ENCODE results near the gene ZNF91. TPM values are rescaled to one million over a fixed set of nuclear protein-coding genes. Genes with fewer than 3 reads are reported as not detected.

The ZNF91 gene
- total RNA-seq, 1 experiment from 2014 or later, result 43.5 TPM

DNA sequence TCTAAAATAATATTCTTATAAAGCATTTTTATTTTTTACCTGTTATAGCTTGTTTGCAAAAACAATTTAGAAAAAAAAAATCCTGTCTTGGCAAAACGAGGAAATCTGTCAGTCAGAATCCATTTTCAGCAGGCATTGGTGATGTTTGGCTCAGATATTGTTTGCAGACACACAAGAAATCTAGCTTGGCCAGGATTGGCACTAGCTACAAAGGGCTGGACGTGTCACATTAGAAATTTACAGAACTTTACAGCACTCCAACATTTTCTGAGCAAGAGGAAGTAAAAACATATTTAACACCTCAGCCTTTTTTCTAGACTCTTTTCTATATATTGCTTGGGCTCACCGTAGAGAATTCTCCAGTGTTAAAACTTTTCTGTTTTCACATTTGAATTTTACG is 9.9 kb downstream of the ZNF91 start:
- H3K27ac Mint-ChIP-seq, result no peak overlapping the region
- H3K4me3 Mint-ChIP-seq, result no peak overlapping the region

More for the DNA sequence above, 9.9 kb downstream of the ZNF91 start:
- Histone ChIP-seq H3K14ac (ENCODE audit: insufficient read depth, low read length) (no peak overlapping the region), H2BK20ac (ENCODE audit: low read depth, low read length, poor library complexity, severe bottlenecking) (no peak overlapping the region), H3K27ac (ENCODE audit: insufficient read length, low read depth, low read length) (no peak overlapping the region), H3K79me2 (ENCODE audit: insufficient read depth, low read length) (peaks cover 16% of the 10 kb centered on the region; the same call in 1 of the 2 replicates), H2AFZ (ENCODE audit: low read length) (no peak overlapping the region), H3K23ac (ENCODE audit: insufficient read length, low read depth, low read length) (no peak overlapping the region), H3K4me1 (ENCODE audit: insufficient read depth, low read length) (no peaks in the 10 kb centered on the region), H3K27me3 (ENCODE audit: insufficient read depth, low read length) (no peaks in the 10 kb centered on the region), H4K5ac (ENCODE audit: insufficient read length, low read depth, low read length) (no peak overlapping the region), H3K4ac (ENCODE audit: low read depth, low read length) (no peak overlapping the region), H4K20me1 (ENCODE audit: control insufficient read depth, insufficient read depth, insufficient read length) (no peaks in the 10 kb centered on the region), H3K4me2 (ENCODE audit: insufficient read depth, insufficient read length, low read length) (no peak overlapping the region), H3K18ac (ENCODE audit: insufficient read length, low read depth, low read length) (no peak overlapping the region), H3T11ph (ENCODE audit: low read length) (no peak overlapping the region), H3K9me3 (ENCODE audit: control insufficient read depth, low read depth, low read length) (no peaks in the 10 kb centered on the region), H3K56ac (ENCODE audit: insufficient read length, low read depth, low read length) (no peak overlapping the region), H2AK5ac (ENCODE audit: insufficient read length, low read length) (no peak overlapping the region), H2BK120ac (ENCODE audit: low read depth, low read length, poor library complexity, severe bottlenecking) (no peak overlapping the region), H2BK5ac (ENCODE audit: insufficient read length, low read length) (no peak overlapping the region), H4K8ac (replicated peaks; ENCODE audit: insufficient read length, low read depth, low read length) (no peak overlapping the region), H3K9ac (ENCODE audit: extremely low read depth, insufficient read length, low read length) (no peak overlapping the region), H2BK15ac (ENCODE audit: low read depth, low read length) (no peak overlapping the region), H3K79me1 (ENCODE audit: insufficient read depth, low read depth, low read length, poor library complexity, severe bottlenecking) (peaks cover 16% of the 10 kb centered on the region), H4K91ac (ENCODE audit: insufficient read length, low read depth, low read length) (no peak overlapping the region), H3K23me2 (ENCODE audit: insufficient read length, low read depth, low read length, poor library complexity, severe bottlenecking) (no peaks in the 10 kb centered on the region), H2BK12ac (ENCODE audit: insufficient read length, low read depth, low read length) (no peak overlapping the region)
- H3K9me3 Mint-ChIP-seq, result peaks cover 7 to 73% of the 10 kb centered on the region in 2 experiments; a peak in 4 of 5 replicates
- WGBS (ENCODE audit: extremely low coverage, insufficient read length, low lambda C conversion rate), result no CpG with 5 or more reads among the region's 4 CpGs
- H3K27me3 Mint-ChIP-seq (ENCODE audit: low read depth), result no peaks in the 10 kb centered on the region
- no peak for DNase-seq
- H3K36me3 Mint-ChIP-seq (ENCODE audit: insufficient read depth in 1 of 3, low read depth in 3 of 3), result peaks cover 64 to 85% (median 83%) of the 10 kb centered on the region in 3 experiments
- H3K4me1 Mint-ChIP-seq, result peaks cover 2 to 14% of the 10 kb centered on the region in 2 experiments; a peak in 3 of 4 replicates
- TF ChIP-seq, protein P1, sequence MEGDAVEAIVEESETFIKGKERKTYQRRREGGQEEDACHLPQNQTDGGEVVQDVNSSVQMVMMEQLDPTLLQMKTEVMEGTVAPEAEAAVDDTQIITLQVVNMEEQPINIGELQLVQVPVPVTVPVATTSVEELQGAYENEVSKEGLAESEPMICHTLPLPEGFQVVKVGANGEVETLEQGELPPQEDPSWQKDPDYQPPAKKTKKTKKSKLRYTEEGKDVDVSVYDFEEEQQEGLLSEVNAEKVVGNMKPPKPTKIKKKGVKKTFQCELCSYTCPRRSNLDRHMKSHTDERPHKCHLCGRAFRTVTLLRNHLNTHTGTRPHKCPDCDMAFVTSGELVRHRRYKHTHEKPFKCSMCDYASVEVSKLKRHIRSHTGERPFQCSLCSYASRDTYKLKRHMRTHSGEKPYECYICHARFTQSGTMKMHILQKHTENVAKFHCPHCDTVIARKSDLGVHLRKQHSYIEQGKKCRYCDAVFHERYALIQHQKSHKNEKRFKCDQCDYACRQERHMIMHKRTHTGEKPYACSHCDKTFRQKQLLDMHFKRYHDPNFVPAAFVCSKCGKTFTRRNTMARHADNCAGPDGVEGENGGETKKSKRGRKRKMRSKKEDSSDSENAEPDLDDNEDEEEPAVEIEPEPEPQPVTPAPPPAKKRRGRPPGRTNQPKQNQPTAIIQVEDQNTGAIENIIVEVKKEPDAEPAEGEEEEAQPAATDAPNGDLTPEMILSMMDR (conservative IDR thresholded peaks at IDR 0.05), result no peak

Data from H9 (cell line).